Measurements from ENCODE around the gene FOSB.

FOSB gene

GRCh38 chr19:45473367-45473681 lies 5.5 kb downstream of the FOSB start:
- H3K4me3 ChIP-seq (ENCODE audit: low read length) = no peak overlapping the region
- no CpG with 5 or more reads among the region's 5 CpGs for WGBS (ENCODE audit: insufficient coverage, insufficient read length)
- no peaks in the 10 kb centered on the region for H3K4me1 ChIP-seq (ENCODE audit: control insufficient read depth, insufficient read depth, low read length)

DNA sequence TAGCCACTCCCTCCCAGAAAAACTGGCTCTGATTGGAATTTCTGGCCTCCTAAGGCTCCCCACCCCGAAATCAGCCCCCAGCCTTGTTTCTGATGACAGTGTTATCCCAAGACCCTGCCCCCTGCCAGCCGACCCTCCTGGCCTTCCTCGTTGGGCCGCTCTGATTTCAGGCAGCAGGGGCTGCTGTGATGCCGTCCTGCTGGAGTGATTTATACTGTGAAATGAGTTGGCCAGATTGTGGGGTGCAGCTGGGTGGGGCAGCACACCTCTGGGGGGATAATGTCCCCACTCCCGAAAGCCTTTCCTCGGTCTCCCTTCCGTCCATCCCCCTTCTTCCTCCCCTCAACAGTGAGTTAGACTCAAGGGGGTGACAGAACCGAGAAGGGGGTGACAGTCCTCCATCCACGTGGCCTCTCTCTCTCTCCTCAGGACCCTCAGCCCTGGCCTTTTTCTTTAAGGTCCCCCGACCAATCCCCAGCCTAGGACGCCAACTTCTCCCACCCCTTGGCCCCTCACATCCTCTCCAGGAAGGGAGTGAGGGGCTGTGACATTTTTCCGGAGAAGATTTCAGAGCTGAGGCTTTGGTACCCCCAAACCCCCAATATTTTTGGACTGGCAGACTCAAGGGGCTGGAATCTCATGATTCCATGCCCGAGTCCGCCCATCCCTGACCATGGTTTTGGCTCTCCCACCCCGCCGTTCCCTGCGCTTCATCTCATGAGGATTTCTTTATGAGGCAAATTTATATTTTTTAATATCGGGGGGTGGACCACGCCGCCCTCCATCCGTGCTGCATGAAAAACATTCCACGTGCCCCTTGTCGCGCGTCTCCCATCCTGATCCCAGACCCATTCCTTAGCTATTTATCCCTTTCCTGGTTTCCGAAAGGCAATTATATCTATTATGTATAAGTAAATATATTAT lies 6.1 kb downstream of the FOSB start:
- DNase-seq (ENCODE audit: low read depth, low spot score) = no peak
- Histone ChIP-seq H3K4me3 (ENCODE audit: low read length) (no peak overlapping the region), H3K27me3 (ENCODE audit: control insufficient read depth, insufficient read depth, low read length) (no peaks in the 10 kb centered on the region), H3K9me3 (ENCODE audit: control insufficient read depth, insufficient read depth, low read length) (no peaks in the 10 kb centered on the region), H3K4me1 (ENCODE audit: control insufficient read depth, insufficient read depth, low read length) (no peaks in the 10 kb centered on the region), H3K36me3 (ENCODE audit: control insufficient read depth, insufficient read depth, low read length) (no peaks in the 10 kb centered on the region), H3K27ac (ENCODE audit: low read length) (no peak overlapping the region)
- no CpG with 5 or more reads among the region's 27 CpGs for WGBS (ENCODE audit: insufficient coverage, insufficient read length)

More at GRCh38 chr19:45473367-45473681, 5.5 kb downstream of the FOSB start:
- Histone ChIP-seq H3K9me3 (ENCODE audit: control insufficient read depth, insufficient read depth, low read length) (no peaks in the 10 kb centered on the region), H3K27ac (ENCODE audit: low read length) (no peak overlapping the region), H3K36me3 (ENCODE audit: control insufficient read depth, insufficient read depth, low read length) (no peaks in the 10 kb centered on the region), H3K27me3 (ENCODE audit: control insufficient read depth, insufficient read depth, low read length) (no peaks in the 10 kb centered on the region)
- DNase-seq (ENCODE audit: low read depth, low spot score) = no peak

DNA sequence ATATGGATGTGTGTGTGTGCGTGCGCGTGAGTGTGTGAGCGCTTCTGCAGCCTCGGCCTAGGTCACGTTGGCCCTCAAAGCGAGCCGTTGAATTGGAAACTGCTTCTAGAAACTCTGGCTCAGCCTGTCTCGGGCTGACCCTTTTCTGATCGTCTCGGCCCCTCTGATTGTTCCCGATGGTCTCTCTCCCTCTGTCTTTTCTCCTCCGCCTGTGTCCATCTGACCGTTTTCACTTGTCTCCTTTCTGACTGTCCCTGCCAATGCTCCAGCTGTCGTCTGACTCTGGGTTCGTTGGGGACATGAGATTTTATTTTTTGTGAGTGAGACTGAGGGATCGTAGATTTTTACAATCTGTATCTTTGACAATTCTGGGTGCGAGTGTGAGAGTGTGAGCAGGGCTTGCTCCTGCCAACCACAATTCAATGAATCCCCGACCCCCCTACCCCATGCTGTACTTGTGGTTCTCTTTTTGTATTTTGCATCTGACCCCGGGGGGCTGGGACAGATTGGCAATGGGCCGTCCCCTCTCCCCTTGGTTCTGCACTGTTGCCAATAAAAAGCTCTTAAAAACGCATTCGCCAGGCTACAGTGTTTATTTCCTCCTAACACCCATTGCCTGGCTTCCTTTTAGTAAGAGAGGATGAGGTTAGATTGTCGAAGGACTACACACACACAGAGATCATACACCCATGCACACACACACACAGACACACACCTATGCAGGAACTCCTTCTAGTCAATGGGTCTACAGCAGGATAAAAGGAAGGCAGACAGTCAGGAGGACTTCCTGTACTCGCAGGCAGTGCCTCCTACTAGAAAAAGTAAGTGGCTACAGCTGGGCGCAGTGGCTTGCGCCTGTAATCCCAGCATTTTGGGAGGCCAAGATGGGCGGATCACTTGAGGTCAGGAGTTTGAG lies 7.1 kb downstream of the FOSB start:
- no peaks in the 10 kb centered on the region for H3K27me3 ChIP-seq (ENCODE audit: control insufficient read depth, insufficient read depth, low read length)
- WGBS (ENCODE audit: insufficient coverage, insufficient read length) = no CpG with 5 or more reads among the region's 28 CpGs
- no peak overlapping the region for H3K4me3 ChIP-seq (ENCODE audit: low read length)
- H3K9me3 ChIP-seq (ENCODE audit: control insufficient read depth, insufficient read depth, low read length) = no peaks in the 10 kb centered on the region
- no peaks in the 10 kb centered on the region for H3K4me1 ChIP-seq (ENCODE audit: control insufficient read depth, insufficient read depth, low read length)
- no peaks in the 10 kb centered on the region for H3K36me3 ChIP-seq (ENCODE audit: control insufficient read depth, insufficient read depth, low read length)
- H3K27ac ChIP-seq (ENCODE audit: low read length) = no peak overlapping the region
- DNase-seq (ENCODE audit: low read depth, low spot score) = no peak

DNA sequence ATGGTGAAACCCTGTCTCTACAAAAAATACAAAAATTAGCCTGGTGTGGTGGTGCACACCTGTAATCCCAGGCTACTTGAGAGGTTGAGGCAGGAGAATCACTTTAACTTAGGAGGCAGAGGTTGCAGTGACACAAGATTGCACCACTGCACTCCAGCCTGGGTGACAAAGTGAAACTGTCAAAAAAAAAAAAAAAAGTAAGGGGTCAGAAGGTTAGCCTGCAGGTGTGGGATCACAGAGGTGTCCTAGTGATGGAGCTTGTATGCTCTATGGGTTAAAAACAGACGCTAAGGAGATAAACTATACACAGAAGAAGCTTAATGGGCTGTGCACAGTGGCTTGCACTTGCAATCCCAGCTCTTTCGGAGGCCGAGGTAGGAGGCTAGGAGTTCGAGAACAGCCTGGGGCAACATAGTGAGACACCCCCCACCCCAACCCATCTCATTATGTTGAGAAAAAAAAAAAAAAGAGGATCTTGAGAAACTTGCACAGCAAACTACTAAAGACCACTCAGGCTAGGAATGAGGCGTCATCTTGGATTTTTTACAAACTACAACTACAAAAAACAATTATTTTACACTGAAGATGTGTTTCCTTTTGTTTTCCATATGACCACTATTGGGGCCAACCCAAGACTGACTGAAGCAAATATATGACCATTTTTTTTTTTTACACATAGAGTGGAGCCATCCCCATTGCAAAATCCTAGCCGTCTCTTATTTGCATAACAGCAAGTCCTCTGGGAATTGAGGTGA lies 7.9 kb downstream of the FOSB start:
- no peaks in the 10 kb centered on the region for H3K27me3 ChIP-seq (ENCODE audit: control insufficient read depth, insufficient read depth, low read length)
- H3K9me3 ChIP-seq (ENCODE audit: control insufficient read depth, insufficient read depth, low read length) = no peaks in the 10 kb centered on the region

DNA sequence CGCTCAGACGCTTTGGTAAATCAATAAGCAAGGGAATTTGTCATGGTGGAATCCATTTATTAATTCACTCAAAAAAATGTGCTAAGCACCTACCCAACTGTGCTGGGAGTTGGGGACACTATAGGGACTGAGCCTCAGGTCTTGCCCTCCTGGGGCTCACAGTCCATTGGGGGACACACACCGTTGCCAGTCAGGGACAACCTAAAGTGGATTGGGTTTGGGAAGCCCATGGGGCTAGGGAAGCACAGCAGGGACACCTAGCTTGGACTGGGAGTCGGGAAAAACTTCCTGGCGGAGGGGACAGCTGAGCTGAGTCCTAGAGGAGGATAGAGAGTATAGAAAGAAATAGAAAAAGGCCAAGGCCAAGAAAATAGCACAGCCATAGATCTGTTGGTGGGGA lies 8.5 kb downstream of the FOSB start:
- Histone ChIP-seq H3K9me3 (ENCODE audit: control insufficient read depth, insufficient read depth, low read length) (no peaks in the 10 kb centered on the region), H3K27ac (ENCODE audit: low read length) (no peak overlapping the region), H3K27me3 (ENCODE audit: control insufficient read depth, insufficient read depth, low read length) (no peaks in the 10 kb centered on the region), H3K4me1 (ENCODE audit: control insufficient read depth, insufficient read depth, low read length) (no peaks in the 10 kb centered on the region), H3K36me3 (ENCODE audit: control insufficient read depth, insufficient read depth, low read length) (no peaks in the 10 kb centered on the region), H3K4me3 (ENCODE audit: low read length) (no peak overlapping the region)
- WGBS (ENCODE audit: insufficient coverage, insufficient read length) = no CpG with 5 or more reads among the region's 5 CpGs
- no peak for DNase-seq (ENCODE audit: low read depth, low spot score)

More for the DNA sequence above, 7.9 kb downstream of the FOSB start:
- Histone ChIP-seq H3K4me3 (ENCODE audit: low read length) (no peak overlapping the region), H3K36me3 (ENCODE audit: control insufficient read depth, insufficient read depth, low read length) (no peaks in the 10 kb centered on the region), H3K4me1 (ENCODE audit: control insufficient read depth, insufficient read depth, low read length) (no peaks in the 10 kb centered on the region), H3K27ac (ENCODE audit: low read length) (no peak overlapping the region)
- no CpG with 5 or more reads among the region's 6 CpGs for WGBS (ENCODE audit: insufficient coverage, insufficient read length)
- DNase-seq (ENCODE audit: low read depth, low spot score) = no peak

DNA sequence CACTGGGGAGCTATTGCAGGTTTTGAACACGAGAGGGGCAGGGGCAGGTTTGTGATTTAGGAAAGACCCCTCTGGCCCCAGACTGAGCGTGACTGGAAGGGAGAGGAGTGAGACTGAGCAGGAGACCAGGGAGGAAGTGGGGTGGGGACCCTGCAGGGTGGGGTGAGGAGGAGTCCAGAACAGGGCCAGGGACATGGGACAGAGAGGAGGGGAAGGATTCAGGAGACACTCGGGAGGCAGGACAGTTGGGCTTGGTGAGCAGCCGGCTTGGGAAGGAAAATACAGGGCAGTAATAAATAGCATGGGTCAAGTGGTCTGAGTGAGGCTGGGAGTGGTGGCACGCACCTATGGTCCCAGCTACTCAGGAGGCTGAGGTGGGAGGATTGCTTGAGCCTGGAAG lies 9.4 kb downstream of the FOSB start:
- Histone ChIP-seq H3K4me3 (ENCODE audit: low read length) (no peak overlapping the region), H3K27me3 (ENCODE audit: control insufficient read depth, insufficient read depth, low read length) (no peaks in the 10 kb centered on the region), H3K4me1 (ENCODE audit: control insufficient read depth, insufficient read depth, low read length) (no peaks in the 10 kb centered on the region), H3K9me3 (ENCODE audit: control insufficient read depth, insufficient read depth, low read length) (no peaks in the 10 kb centered on the region), H3K27ac (ENCODE audit: low read length) (no peak overlapping the region), H3K36me3 (ENCODE audit: control insufficient read depth, insufficient read depth, low read length) (no peaks in the 10 kb centered on the region)
- DNase-seq (ENCODE audit: low read depth, low spot score) = no peak
- WGBS (ENCODE audit: insufficient coverage, insufficient read length) = no CpG with 5 or more reads among the region's 5 CpGs

- H3K27me3 ChIP-seq (ENCODE audit: control insufficient read depth, insufficient read depth, low read length) = no peaks in the 10 kb centered on the region
- H3K27ac ChIP-seq (ENCODE audit: low read length) = no peak overlapping the region
- WGBS (ENCODE audit: insufficient coverage, insufficient read length) = no CpG with 5 or more reads among the region's 12 CpGs
- no peaks in the 10 kb centered on the region for H3K36me3 ChIP-seq (ENCODE audit: control insufficient read depth, insufficient read depth, low read length)
- peak overlapping the region; percentile 13; the same call in 1 of the 2 replicates for H3K4me3 ChIP-seq (ENCODE audit: low read length)
- no peaks in the 10 kb centered on the region for H3K9me3 ChIP-seq (ENCODE audit: control insufficient read depth, insufficient read depth, low read length)
- no peak for DNase-seq (ENCODE audit: low read depth, low spot score)
- no peaks in the 10 kb centered on the region for H3K4me1 ChIP-seq (ENCODE audit: control insufficient read depth, insufficient read depth, low read length)
These were observed 10.1 kb downstream of the FOSB start for GRCh38 chr19:45477713-45478453.

DNA sequence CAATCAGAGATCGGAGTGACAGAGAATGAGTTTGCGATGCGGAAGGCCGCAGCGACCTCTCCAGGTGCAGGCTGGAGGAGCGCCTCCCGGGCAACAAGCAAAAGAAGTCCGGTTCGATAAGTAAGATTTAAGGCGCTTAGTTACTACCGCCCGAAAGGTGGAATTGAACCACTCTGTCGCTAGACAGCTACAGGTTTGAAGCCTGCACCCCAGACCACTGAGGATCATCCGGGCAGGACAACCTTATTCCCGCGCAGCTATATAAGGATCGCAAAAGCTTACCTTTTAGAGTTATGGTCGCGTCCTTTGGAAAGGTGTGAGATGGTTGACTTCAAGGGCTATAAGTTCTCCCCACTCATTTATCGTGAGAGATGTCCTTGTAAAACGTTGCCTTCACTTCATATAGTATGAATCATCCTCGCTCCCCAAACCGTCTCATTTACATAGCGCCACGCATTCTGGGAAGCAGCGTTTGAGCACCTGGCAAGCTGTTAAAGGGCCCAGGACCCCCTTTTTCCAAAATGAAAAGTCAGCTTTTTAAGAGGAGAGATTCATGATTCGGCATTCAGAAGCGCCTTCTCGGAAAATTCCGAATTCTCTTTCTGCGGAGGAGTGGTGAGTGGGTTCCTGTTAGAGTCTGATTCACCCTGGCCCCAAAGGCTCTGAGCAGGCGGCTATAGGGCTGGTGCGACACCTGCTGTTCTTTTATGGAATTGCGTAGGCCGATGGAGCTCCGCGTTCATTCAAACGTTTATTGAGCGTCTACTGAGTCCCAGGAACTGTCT lies 10.8 kb downstream of the FOSB start:
- WGBS (ENCODE audit: insufficient coverage, insufficient read length) = no CpG with 5 or more reads among the region's 39 CpGs
- H3K4me3 ChIP-seq (ENCODE audit: low read length) = peak overlapping the region; percentile 57; the same call in 1 of the 2 replicates
- H3K9me3 ChIP-seq (ENCODE audit: control insufficient read depth, insufficient read depth, low read length) = no peaks in the 10 kb centered on the region
- no peaks in the 10 kb centered on the region for H3K27me3 ChIP-seq (ENCODE audit: control insufficient read depth, insufficient read depth, low read length)
- H3K36me3 ChIP-seq (ENCODE audit: control insufficient read depth, insufficient read depth, low read length) = no peaks in the 10 kb centered on the region
- no peaks in the 10 kb centered on the region for H3K4me1 ChIP-seq (ENCODE audit: control insufficient read depth, insufficient read depth, low read length)
- H3K27ac ChIP-seq (ENCODE audit: low read length) = no peak overlapping the region
- no peak for DNase-seq (ENCODE audit: low read depth, low spot score)

DNA sequence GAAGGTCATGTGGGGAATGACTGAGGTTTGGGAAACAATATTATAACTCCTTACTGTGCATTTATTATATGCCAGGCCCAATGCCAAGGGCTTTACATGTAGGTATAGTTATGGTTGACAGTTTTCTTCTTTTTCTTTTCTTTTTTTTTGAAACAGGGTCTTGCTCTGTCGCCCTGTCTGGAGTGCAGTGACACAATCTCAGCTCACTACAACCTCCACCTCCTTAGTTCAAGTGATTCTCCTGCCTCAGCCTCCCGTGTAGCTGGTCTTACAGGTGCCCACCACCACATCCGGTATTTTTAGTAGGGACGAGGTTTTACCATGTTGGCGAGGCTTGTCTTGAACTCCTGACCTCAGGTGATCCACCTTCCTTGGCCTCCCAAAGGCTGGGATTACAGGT lies 15.2 kb downstream of the FOSB start:
- Histone ChIP-seq H3K36me3 (ENCODE audit: control insufficient read depth, insufficient read depth, low read length) (no peaks in the 10 kb centered on the region), H3K9me3 (ENCODE audit: control insufficient read depth, insufficient read depth, low read length) (no peaks in the 10 kb centered on the region), H3K4me1 (ENCODE audit: control insufficient read depth, insufficient read depth, low read length) (no peaks in the 10 kb centered on the region), H3K27me3 (ENCODE audit: control insufficient read depth, insufficient read depth, low read length) (no peaks in the 10 kb centered on the region), H3K4me3 (ENCODE audit: low read length) (no peak overlapping the region), H3K27ac (ENCODE audit: low read length) (no peak overlapping the region)
- DNase-seq (ENCODE audit: low read depth, low spot score) = no peak
- no CpG with 5 or more reads among the region's 5 CpGs for WGBS (ENCODE audit: insufficient coverage, insufficient read length)
